Measurements from ENCODE around the gene LPAR2. TPM values are rescaled to one million over a fixed set of nuclear protein-coding genes. Genes with fewer than 3 reads are reported as not detected.

The LPAR2 gene
- total RNA-seq, 3 donors from 2014 or later = 9.4 to 15.1 (median 14.7) TPM

- Mint-ChIP-seq H3K36me3 (ENCODE audit: insufficient read depth) (peaks cover 25% of the 10 kb centered on the region), H3K4me1 (ENCODE audit: low read depth) (peaks cover 22% of the 10 kb centered on the region), H3K27me3 (ENCODE audit: low read depth) (no peaks in the 10 kb centered on the region), H3K9me3 (no peaks in the 10 kb centered on the region), H3K4me3 (no peak overlapping the region)
- ATAC-seq = no peak
- no peak for DNase-seq
These were observed 31.7 kb upstream of the LPAR2 start for GRCh38 chr19:19659646-19660245.

DNA sequence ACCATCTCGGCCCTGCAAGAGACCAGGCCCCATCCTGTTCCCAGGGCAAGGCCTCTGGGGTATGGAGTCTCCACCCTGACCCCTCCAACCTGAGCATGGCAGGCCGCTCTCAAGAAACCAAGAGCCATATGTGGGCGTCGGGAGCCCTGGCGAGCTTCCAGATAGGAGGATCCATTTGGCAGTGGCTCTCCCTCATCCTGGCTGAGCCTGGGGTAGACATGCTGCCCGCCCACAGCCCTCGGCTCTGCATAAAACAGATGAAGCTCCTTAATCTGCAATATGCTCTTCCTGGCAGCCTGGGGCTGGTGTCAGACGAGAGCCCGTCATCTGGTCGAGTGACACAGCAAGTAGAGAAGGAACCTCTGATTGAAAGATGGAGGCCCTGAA lies 29.4 kb upstream of the LPAR2 start:
- DNase-seq = no peak
- ATAC-seq = no peak
- H3K36me3 Mint-ChIP-seq (ENCODE audit: insufficient read depth) = peaks cover 37% of the 10 kb centered on the region
- peaks cover 15% of the 10 kb centered on the region for H3K4me1 Mint-ChIP-seq (ENCODE audit: low read depth)
- H3K9me3 Mint-ChIP-seq = no peaks in the 10 kb centered on the region
- no peak overlapping the region for H3K4me3 Mint-ChIP-seq
- no peaks in the 10 kb centered on the region for H3K27me3 Mint-ChIP-seq (ENCODE audit: low read depth)

DNA sequence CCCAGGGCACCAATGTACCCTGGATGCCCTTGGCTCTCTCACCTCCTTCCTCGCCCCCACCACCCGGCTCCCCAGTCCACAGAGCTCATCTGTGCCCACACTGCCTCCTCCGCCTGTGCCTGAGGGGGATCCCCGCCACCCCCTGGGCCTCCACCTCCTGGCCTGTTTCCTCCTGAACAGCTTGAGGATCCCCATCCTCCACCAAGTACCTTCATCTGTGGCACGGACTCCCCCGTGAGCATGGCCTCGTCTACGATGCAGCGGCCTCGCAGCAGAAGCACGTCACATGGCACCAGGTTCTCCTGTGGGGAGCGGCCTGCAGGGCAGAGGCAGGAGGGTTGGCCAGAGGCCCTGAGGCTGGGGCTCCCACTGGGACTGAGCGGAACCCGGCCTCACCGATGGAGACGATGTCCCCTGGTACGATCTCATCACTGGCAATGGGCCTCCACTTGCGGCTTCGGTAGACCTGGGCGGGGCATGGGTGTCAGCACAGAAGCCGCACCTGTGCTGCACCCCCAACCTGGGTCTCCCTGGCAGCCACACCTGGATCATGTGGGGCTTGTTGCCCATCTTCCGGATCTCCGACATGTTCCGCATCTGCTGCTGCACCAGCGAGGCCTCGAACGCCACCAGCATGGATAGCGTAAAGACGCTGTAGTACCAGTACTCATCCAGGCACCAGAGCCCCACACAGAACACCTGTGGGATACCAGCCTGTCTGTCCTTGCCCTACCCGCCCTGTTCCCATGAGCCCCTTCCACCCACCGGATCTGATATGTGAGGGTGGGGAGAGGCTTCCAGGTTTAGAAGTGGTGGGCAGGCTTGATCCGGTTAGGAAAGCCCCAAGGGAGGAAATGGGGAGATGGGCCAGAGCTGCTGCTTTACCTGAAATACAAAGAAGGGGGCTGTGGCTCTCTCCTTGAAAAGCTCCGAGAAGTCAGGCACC lies 28.7 kb upstream of the LPAR2 start:
- Mint-ChIP-seq H3K36me3 (ENCODE audit: insufficient read depth) (peaks cover 39% of the 10 kb centered on the region), H3K4me1 (ENCODE audit: low read depth) (peaks cover 8% of the 10 kb centered on the region), H3K27me3 (ENCODE audit: low read depth) (no peaks in the 10 kb centered on the region), H3K9me3 (no peaks in the 10 kb centered on the region), H3K4me3 (no peak overlapping the region)
- no peak for ATAC-seq
- no peak for DNase-seq

DNA sequence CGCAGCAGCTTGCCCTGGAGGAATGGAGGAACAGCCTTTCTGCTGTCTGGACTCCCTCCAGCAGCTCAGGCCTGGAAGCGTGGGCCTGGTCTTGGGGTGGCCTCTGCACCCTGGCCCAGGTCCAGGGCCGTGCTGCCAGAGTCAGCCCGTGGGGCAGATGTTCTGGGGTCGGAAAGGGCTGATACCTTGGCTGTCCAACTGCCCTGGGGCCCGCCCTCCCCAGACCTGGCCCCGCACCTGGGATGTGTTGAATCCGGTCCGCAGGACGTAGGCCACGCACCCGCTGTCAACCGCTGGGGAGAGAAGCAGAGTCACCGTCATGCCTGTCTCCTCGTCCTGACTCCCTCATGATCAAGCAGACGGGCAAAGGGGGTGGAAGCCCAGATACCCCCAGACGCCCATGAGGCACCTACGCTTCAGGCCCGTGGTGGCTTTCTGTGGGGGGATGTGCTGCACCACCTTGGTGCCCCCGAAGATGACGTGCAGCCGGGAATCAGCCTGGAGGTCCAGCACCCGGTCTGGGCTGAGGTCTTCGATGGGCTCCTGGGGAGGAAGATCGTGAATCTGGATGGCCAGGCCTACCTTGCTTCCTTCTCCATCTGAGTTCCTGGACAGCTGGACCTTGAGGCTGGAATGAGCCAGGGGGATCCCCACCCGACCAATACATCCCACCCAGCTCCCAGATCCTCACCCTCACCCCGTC lies 27.8 kb upstream of the LPAR2 start:
- Mint-ChIP-seq H3K27me3 (ENCODE audit: low read depth) (no peaks in the 10 kb centered on the region), H3K9me3 (no peaks in the 10 kb centered on the region), H3K4me3 (no peak overlapping the region), H3K36me3 (ENCODE audit: insufficient read depth) (peaks cover 34% of the 10 kb centered on the region), H3K4me1 (ENCODE audit: low read depth) (no peaks in the 10 kb centered on the region)
- no peak for DNase-seq
- no peak for ATAC-seq

- Mint-ChIP-seq H3K9me3 (no peaks in the 10 kb centered on the region), H3K4me3 (no peak overlapping the region), H3K27me3 (ENCODE audit: low read depth) (no peaks in the 10 kb centered on the region), H3K36me3 (ENCODE audit: insufficient read depth) (peaks cover 36% of the 10 kb centered on the region), H3K4me1 (ENCODE audit: low read depth) (no peaks in the 10 kb centered on the region)
- DNase-seq (no peak), ATAC-seq (no peak)
These were observed 27.1 kb upstream of the LPAR2 start for GRCh38 chr19:19655051-19655594.

DNA sequence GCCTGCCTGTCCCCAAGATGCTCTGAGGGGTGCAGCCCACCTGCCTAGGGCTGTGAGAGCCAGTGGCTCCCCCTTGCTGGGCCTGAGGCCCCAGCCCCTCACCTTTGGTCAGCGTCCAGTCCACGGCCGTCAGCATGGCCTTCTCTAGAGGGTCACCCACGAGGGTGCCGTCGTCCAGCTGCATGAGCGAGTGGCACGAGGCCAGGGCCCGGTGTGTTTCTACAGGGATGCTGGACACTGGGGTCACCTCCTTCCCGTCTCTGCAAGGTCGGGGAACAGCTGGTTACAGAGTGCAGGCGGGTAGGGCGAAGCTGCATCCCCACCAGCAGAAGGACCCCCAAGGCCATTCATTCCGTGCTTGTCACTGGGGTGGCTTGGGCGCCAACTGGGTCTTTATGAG lies 26.4 kb upstream of the LPAR2 start:
- Mint-ChIP-seq H3K4me1 (ENCODE audit: low read depth) (no peaks in the 10 kb centered on the region), H3K4me3 (no peak overlapping the region), H3K9me3 (no peaks in the 10 kb centered on the region), H3K36me3 (ENCODE audit: insufficient read depth) (peaks cover 37% of the 10 kb centered on the region), H3K27me3 (ENCODE audit: low read depth) (no peaks in the 10 kb centered on the region)
- DNase-seq (no peak), ATAC-seq (no peak)

DNA sequence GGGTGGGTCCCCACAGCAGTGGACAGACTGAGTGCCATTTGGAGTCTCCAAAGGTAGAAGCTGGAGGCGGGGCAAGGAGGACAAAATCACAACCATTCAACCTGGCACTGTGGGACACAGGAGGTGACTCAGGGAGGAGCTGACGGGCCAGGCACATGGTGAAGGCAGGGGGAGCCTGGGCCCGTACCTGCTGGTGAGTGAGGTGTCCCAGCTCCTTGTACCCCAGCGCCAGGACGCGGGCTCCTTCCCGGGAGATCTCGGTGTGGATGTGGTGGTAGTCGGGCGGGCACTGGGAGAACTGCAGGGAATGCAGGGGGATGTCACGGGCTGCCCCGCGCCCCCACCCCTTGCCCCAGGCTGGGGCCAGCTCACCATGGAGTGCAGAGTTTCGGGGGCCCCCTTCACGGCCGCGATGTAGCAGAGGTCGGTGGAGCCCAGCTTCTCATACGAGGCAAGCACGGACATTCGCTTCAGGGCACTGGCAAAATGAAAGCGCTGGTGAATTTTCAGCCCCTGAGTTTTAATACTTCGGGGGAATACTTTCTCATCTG lies 25.7 kb upstream of the LPAR2 start:
- ATAC-seq (no peak), DNase-seq (no peak)
- no peaks in the 10 kb centered on the region for H3K4me1 Mint-ChIP-seq (ENCODE audit: low read depth)
- no peak overlapping the region for H3K4me3 Mint-ChIP-seq
- H3K9me3 Mint-ChIP-seq = no peaks in the 10 kb centered on the region
- peaks cover 40% of the 10 kb centered on the region for H3K36me3 Mint-ChIP-seq (ENCODE audit: insufficient read depth)
- no peaks in the 10 kb centered on the region for H3K27me3 Mint-ChIP-seq (ENCODE audit: low read depth)

GRCh38 chr19:19652482-19653295 lies 24.7 kb upstream of the LPAR2 start:
- Mint-ChIP-seq H3K36me3 (ENCODE audit: insufficient read depth) (peaks cover 35% of the 10 kb centered on the region), H3K4me1 (ENCODE audit: low read depth) (no peaks in the 10 kb centered on the region), H3K4me3 (no peak overlapping the region), H3K9me3 (no peaks in the 10 kb centered on the region), H3K27me3 (ENCODE audit: low read depth) (no peaks in the 10 kb centered on the region)
- no peak for DNase-seq
- no peak for ATAC-seq

- no peak overlapping the region for H3K4me3 Mint-ChIP-seq
- no peak for DNase-seq
- no peaks in the 10 kb centered on the region for H3K9me3 Mint-ChIP-seq
- ATAC-seq = no peak
- H3K36me3 Mint-ChIP-seq (ENCODE audit: insufficient read depth) = peaks cover 25% of the 10 kb centered on the region
- H3K27me3 Mint-ChIP-seq (ENCODE audit: low read depth) = no peaks in the 10 kb centered on the region
- no peaks in the 10 kb centered on the region for H3K4me1 Mint-ChIP-seq (ENCODE audit: low read depth)
These were observed 23.1 kb upstream of the LPAR2 start for GRCh38 chr19:19651076-19651475.

DNA sequence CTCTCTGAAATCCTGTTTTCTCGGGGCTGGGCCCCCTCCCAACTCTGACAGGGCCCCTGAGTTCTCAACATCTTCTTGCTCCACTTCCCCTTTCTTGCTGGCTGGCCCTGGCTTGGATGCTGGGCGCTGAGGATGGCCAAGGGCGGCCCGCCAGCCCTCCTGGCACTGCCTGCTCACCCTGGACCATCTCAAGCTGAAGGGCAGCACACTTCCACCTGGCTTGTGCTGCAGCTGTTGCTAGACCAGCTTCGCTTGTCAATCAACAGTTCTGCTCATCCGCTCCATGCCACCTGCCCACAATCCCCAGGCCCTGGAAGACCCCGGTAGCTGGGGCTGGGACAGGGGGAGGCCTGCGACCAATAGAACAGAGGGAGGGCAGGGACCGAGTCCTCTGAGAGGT lies 22.3 kb upstream of the LPAR2 start:
- DNase-seq (no peak), ATAC-seq (no peak)
- Mint-ChIP-seq H3K4me1 (ENCODE audit: low read depth) (no peaks in the 10 kb centered on the region), H3K36me3 (ENCODE audit: insufficient read depth) (peaks cover 25% of the 10 kb centered on the region), H3K27me3 (ENCODE audit: low read depth) (no peaks in the 10 kb centered on the region), H3K9me3 (no peaks in the 10 kb centered on the region), H3K4me3 (no peak overlapping the region)

- no peaks in the 10 kb centered on the region for H3K9me3 Mint-ChIP-seq
- no peak overlapping the region for H3K4me3 Mint-ChIP-seq
- no peaks in the 10 kb centered on the region for H3K4me1 Mint-ChIP-seq (ENCODE audit: low read depth)
- ATAC-seq = no peak
- H3K27me3 Mint-ChIP-seq (ENCODE audit: low read depth) = no peaks in the 10 kb centered on the region
- no peak for DNase-seq
- peaks cover 25% of the 10 kb centered on the region for H3K36me3 Mint-ChIP-seq (ENCODE audit: insufficient read depth)
These were observed 21.6 kb upstream of the LPAR2 start for GRCh38 chr19:19649580-19649995.

DNA sequence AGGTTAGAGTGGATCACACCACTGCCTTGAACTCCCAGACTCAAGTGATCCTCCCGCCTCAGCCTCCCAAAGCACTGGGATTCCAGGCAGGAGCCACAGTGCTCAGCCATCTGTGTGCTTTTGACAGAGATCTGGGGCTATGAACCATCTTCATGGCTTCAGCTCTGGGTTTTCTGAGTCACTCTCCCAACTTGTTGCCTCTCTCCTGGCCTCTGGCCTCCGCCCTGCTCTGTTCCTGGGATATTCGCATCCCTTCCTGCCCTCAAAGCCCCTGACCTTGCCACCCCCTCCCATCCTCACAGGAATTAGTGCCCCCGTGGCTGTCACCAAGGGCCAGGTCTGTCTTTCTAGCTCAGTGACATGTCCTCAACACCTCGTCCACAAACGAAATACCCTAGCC lies 21.1 kb upstream of the LPAR2 start:
- no peaks in the 10 kb centered on the region for H3K27me3 Mint-ChIP-seq (ENCODE audit: low read depth)
- H3K36me3 Mint-ChIP-seq (ENCODE audit: insufficient read depth) = peaks cover 23% of the 10 kb centered on the region
- DNase-seq = no peak
- ATAC-seq = no peak
- H3K4me3 Mint-ChIP-seq = no peak overlapping the region
- H3K4me1 Mint-ChIP-seq (ENCODE audit: low read depth) = no peaks in the 10 kb centered on the region
- no peaks in the 10 kb centered on the region for H3K9me3 Mint-ChIP-seq

GRCh38 chr19:19647037-19647835 lies 19.2 kb upstream of the LPAR2 start:
- no peaks in the 10 kb centered on the region for H3K27me3 Mint-ChIP-seq (ENCODE audit: low read depth)
- no peak overlapping the region for H3K4me3 Mint-ChIP-seq
- peaks cover 7% of the 10 kb centered on the region for H3K4me1 Mint-ChIP-seq (ENCODE audit: low read depth)
- ATAC-seq (no peak), DNase-seq (no peak)
- H3K9me3 Mint-ChIP-seq = no peaks in the 10 kb centered on the region
- H3K36me3 Mint-ChIP-seq (ENCODE audit: insufficient read depth) = peaks cover 10% of the 10 kb centered on the region
